Kidney epithelial cell (primary cell): ENCODE data around the gene NEURL4. TPM values are rescaled to one million over a fixed set of nuclear protein-coding genes. Genes with fewer than 3 reads are reported as not detected.

ENCODE experiments used
- DNase-seq: peaks from one replicate; pipeline ENCODE4 v3.0.0-alpha.2; 2010; ENCODE audit warnings: low read depth
- H3K27me3 ChIP-seq: 2 replicates; pipeline ENCODE4 v1.6.0; 2011; ENCODE audit warnings: low read length; ENCODE audit not compliant: control insufficient read depth, insufficient read depth
- H3K36me3 ChIP-seq: 2 replicates; pipeline ENCODE4 v1.5.1; 2011; ENCODE audit warnings: low read length; ENCODE audit not compliant: control insufficient read depth, insufficient read depth
- H3K4me3 ChIP-seq: 2 replicates; pipeline ENCODE4 v1.5.1; 2011; ENCODE audit warnings: low read depth, mild to moderate bottlenecking, control low read depth, low read length
- total RNA-seq: library from RNA; depleted of rRNA; stranded (reverse); fragments of >200 nt; gene quantifications from 2 replicates; pipeline ENCODE4 v1.2.3, GENCODE V29; 2015
- TF ChIP-seq, protein P1 (sequence below): IDR thresholded peaks from 2 replicates; pipeline ENCODE4 v1.5.1; 2011; ENCODE audit warnings: mild to moderate bottlenecking, moderate library complexity, low read length, control low read depth, inconsistent platforms; ENCODE audit not compliant: insufficient read depth, poor library complexity, severe bottlenecking

NEURL4 gene
- total RNA-seq, 1 donor from 2014 or later = 16.3 TPM

GRCh38 chr17:7306911-7307685 lies 22.0 kb downstream of the NEURL4 start, which contains the start of gene EIF5A:
EIF5A (plus strand) TSS chr17:7307628; CDS start chr17:7309636, 2,008 bp downstream.
- Histone ChIP-seq H3K4me3 (peak within 1 kb of the TSS; percentile 56), H3K27me3 (no peaks in the 10 kb centered on the region), H3K36me3 (peaks cover 5% of the 10 kb centered on the region)
- peak; percentile 99 for DNase-seq
- TF ChIP-seq, protein P1, sequence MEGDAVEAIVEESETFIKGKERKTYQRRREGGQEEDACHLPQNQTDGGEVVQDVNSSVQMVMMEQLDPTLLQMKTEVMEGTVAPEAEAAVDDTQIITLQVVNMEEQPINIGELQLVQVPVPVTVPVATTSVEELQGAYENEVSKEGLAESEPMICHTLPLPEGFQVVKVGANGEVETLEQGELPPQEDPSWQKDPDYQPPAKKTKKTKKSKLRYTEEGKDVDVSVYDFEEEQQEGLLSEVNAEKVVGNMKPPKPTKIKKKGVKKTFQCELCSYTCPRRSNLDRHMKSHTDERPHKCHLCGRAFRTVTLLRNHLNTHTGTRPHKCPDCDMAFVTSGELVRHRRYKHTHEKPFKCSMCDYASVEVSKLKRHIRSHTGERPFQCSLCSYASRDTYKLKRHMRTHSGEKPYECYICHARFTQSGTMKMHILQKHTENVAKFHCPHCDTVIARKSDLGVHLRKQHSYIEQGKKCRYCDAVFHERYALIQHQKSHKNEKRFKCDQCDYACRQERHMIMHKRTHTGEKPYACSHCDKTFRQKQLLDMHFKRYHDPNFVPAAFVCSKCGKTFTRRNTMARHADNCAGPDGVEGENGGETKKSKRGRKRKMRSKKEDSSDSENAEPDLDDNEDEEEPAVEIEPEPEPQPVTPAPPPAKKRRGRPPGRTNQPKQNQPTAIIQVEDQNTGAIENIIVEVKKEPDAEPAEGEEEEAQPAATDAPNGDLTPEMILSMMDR = no peak

DNA sequence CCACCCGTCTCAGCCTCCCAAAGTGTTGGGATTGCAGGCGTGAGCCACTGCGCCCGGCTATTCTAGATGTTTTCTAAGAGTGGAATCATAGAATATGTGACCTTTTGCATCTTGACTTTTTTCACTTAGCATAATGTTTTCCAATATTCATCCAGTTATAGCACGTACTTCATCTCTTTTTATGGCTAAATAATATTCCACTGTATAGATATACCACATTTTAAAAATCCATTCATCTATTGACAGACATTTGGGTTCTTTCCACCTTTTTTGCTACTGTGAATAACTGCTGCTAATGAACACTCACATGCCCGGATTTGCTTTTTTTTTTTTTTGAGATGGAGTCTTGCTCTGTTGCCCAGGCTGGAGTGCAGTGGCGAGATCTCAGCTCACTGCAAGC lies 25.0 kb downstream of the NEURL4 start:
- Histone ChIP-seq H3K36me3 (no peaks in the 10 kb centered on the region), H3K4me3 (no peak overlapping the region), H3K27me3 (no peaks in the 10 kb centered on the region)
- TF ChIP-seq, protein P1 = no peak
- DNase-seq = no peak

DNA sequence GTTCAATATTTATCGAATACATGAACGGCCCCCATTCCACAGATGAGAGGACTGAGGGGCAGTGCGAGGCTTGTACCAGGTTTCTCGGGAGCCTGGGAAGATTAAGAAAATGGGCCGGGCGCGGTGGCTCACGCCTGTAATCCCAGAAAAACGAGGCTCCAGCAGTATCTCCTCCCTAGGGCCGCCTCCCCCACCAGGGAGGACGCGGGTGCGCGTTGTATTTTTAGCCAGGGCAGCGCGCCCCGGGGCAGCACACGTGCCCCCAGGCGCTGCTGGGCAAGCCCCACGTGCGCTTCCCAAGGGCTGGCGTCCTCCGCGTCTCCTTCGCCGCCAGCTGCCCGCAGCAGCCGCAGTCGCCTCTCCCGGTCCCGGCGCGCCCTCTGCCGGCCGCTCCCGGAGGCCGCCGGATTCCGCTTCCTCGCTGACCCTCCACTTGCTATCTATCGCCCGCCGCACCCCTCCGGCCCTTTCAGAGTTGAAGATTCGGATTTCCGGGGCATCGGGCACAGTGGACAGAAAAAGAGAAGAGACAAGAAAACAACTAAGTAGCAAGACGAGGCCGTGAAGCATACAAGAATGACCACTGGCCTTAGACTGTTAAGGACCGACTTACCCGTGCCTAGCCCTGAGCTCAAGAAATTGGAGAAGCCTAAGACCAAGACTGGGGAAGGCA lies 32.8 kb downstream of the NEURL4 start:
- no peak overlapping the region for H3K4me3 ChIP-seq
- DNase-seq = no peak
- peaks cover 38% of the 10 kb centered on the region for H3K27me3 ChIP-seq
- TF ChIP-seq, protein P1 = peak; percentile 70
- no peaks in the 10 kb centered on the region for H3K36me3 ChIP-seq

DNA sequence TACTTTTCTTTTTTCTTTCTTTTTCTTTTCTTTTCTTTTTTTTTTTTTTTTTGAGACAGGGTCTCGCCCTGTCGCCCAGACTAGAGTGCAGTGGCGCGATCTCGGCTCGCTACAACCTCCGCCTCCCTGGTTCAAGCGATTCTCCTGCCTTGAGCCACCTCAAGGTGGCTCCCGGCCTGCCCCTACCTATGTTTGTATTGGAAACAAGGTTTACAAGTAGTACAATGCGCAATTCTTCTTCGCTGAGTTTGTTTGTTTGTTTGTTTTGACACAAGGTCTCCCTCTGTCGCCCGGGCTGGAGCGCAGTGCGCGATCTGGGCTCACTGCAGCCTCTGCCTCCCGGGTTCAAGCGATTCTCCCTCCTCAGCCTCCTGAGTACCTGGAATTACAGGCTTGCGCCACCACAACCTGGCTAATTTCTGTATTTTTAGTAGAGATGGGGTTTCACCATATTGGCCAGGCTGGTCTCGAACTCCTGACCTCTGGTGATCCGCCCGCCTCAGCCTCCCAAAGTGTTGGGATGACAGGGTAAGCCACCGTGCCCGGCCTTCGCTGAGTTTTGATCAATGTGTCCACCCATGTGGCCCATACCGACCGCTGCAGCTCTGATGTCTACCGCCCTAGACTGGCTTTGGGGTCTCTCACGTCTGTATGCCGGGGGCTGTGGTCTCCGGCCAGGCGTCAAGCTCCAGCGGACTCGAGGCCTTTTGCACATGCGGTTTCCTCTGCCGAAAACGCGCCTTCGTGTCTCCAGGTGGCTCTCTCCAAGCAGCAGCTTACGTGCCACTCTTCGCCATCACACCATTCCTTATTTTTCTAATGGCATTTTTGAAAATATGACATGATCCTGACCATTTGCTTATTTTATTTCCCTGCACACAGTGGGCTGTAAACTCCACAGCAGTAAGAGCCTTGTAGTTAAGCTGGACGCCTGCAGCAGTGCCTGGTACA lies 33.6 kb downstream of the NEURL4 start:
- H3K4me3 ChIP-seq = no peak overlapping the region
- TF ChIP-seq, protein P1 = peak; percentile 18
- peaks cover 45% of the 10 kb centered on the region for H3K27me3 ChIP-seq
- no peak for DNase-seq
- no peaks in the 10 kb centered on the region for H3K36me3 ChIP-seq

DNA sequence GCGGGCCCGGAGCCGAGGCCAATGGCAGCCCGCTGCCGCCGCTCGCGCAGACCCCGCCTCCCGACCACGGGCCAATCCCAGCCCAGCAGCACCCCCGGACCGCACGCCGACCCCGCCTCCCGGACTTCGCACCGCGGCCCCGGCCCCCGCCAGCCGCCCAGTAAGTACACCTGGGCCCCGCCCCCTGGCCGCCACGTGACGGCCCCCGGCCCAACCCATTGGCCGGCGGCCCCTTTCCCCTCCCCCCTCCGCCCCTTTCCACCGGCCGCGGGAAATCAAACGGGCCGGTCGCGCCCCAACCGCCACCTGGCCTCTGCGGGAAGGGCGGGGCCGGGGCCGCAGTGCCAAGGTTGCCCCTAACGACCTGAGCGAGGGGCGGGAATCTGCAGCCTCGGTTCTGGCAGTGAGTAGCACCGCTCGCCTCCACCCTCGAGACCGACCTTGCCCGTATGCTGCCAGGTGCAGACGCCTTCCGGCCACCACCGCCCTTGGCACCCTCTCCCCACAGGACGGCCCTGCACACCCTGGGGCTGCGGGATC lies 34.5 kb downstream of the NEURL4 start, which contains the start of gene YBX2:
TSS of gene YBX2 (minus strand) at position 26 of the 540 bp plus-strand sequence. CDS start 139 bp downstream, outside the sequence.
- Histone ChIP-seq H3K4me3 (peak within 1 kb of the TSS; percentile 22), H3K36me3 (no peaks in the 10 kb centered on the region), H3K27me3 (peaks cover 49% of the 10 kb centered on the region)
- DNase-seq = no peak
- TF ChIP-seq, protein P1 = no peak
